ENCODE measurements around the gene MECR.

The MECR gene

DNA sequence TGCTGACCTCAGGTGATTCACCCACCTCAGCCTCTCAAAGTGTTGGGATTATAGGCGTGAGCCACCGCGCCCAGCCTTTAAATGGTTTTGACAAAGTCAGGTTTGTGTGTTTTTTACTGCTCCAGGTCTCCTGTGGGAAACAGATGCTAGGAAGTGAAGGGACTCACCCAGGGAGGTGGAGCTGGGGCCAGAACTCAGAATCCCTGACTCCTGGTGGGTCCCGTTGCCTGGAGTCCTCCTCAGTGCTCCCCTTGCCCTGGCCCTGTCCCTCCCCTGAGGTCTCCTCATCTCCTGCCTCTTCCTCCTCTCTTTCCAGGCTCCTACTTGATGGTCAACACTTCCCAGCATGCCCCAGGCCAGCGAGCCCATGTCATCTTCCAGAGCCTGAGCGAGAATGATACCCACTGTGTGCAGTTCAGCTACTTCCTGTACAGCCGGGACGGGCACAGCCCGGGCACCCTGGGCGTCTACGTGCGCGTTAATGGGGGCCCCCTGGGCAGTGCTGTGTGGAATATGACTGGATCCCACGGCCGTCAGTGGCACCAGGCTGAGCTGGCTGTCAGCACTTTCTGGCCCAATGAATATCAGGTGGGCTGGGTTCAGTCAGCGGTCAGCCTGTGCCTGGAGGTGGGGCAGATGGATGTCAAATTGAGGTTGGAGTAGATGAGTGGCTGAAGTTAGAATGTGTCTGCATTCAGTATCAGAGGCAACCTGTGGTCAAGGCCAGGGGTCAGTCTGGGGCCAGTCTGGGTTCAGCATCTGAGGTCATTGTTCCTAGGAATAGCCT, 27.6 kb upstream of the MECR start:
- H3K9me3 ChIP-seq (ENCODE audit: insufficient read depth, low read length), result no peaks in the 10 kb centered on the region
- H3K4me1 ChIP-seq (ENCODE audit: low read length), result no peaks in the 10 kb centered on the region
- no peak overlapping the region for H3K9ac ChIP-seq (ENCODE audit: low read length)
- H3K4me3 ChIP-seq (ENCODE audit: low read length), result no peak overlapping the region
- no peak overlapping the region for H3K27ac ChIP-seq (ENCODE audit: low read length)
- no peak overlapping the region for H2AFZ ChIP-seq (ENCODE audit: low read depth, low read length)
- no peaks in the 10 kb centered on the region for H3K36me3 ChIP-seq (replicated peaks; ENCODE audit: low read depth, low read length)
- no peaks in the 10 kb centered on the region for H4K20me1 ChIP-seq (ENCODE audit: insufficient read depth, low read length)
- 0 out of 2 replicates have a peak, but pooled peaks cover 6% of the 10 kb centered on the region for H3K27me3 ChIP-seq (ENCODE audit: low read depth, low read length)
- H3K79me2 ChIP-seq (ENCODE audit: low read length), result no peaks in the 10 kb centered on the region
- no peak overlapping the region for H3K4me2 ChIP-seq (ENCODE audit: low read length)
- TF ChIP-seq EZH2phosphoT487 (IDR thresholded peaks at IDR 0.05; ENCODE audit: low read depth) (no peak), CTCF (IDR thresholded peaks at IDR 0.05; ENCODE audit: low read depth, low read length) (no peak)

- no peak overlapping the region for H3K9ac ChIP-seq (ENCODE audit: low read length)
- TF ChIP-seq CTCF (IDR thresholded peaks at IDR 0.05; ENCODE audit: low read depth, low read length) (no peak), EZH2phosphoT487 (IDR thresholded peaks at IDR 0.05; ENCODE audit: low read depth) (no peak)
- H3K4me1 ChIP-seq (ENCODE audit: low read length), result no peaks in the 10 kb centered on the region
- no peaks in the 10 kb centered on the region for H3K36me3 ChIP-seq (replicated peaks; ENCODE audit: low read depth, low read length)
- no peak overlapping the region for H3K27ac ChIP-seq (ENCODE audit: low read length)
- H3K9me3 ChIP-seq (ENCODE audit: insufficient read depth, low read length), result no peaks in the 10 kb centered on the region
- H2AFZ ChIP-seq (ENCODE audit: low read depth, low read length), result no peak overlapping the region
- no peak overlapping the region for H3K4me2 ChIP-seq (ENCODE audit: low read length)
- H3K79me2 ChIP-seq (ENCODE audit: low read length), result no peaks in the 10 kb centered on the region
- no peak overlapping the region for H3K4me3 ChIP-seq (ENCODE audit: low read length)
- H3K27me3 ChIP-seq (ENCODE audit: low read depth, low read length), result 0 out of 2 replicates have a peak, but pooled peaks cover 6% of the 10 kb centered on the region
- no peaks in the 10 kb centered on the region for H4K20me1 ChIP-seq (ENCODE audit: insufficient read depth, low read length)
Observed at GRCh38 chr1:29256979-29257804, 26.5 kb upstream of the MECR start.

- Histone ChIP-seq H3K79me2 (ENCODE audit: low read length) (no peaks in the 10 kb centered on the region), H3K27me3 (ENCODE audit: low read depth, low read length) (0 out of 2 replicates have a peak, but pooled peaks cover 6% of the 10 kb centered on the region), H3K9me3 (ENCODE audit: insufficient read depth, low read length) (no peaks in the 10 kb centered on the region), H3K4me3 (ENCODE audit: low read length) (no peak overlapping the region), H3K4me2 (ENCODE audit: low read length) (no peak overlapping the region), H3K27ac (ENCODE audit: low read length) (no peak overlapping the region), H3K36me3 (replicated peaks; ENCODE audit: low read depth, low read length) (no peaks in the 10 kb centered on the region), H3K9ac (ENCODE audit: low read length) (no peak overlapping the region), H3K4me1 (ENCODE audit: low read length) (no peaks in the 10 kb centered on the region), H2AFZ (ENCODE audit: low read depth, low read length) (no peak overlapping the region), H4K20me1 (ENCODE audit: insufficient read depth, low read length) (no peaks in the 10 kb centered on the region)
- TF ChIP-seq EZH2phosphoT487 (IDR thresholded peaks at IDR 0.05; ENCODE audit: low read depth) (no peak), CTCF (IDR thresholded peaks at IDR 0.05; ENCODE audit: low read depth, low read length) (no peak)
Observed at GRCh38 chr1:29256394-29256793, 25.7 kb upstream of the MECR start.

- TF ChIP-seq EZH2phosphoT487 (IDR thresholded peaks at IDR 0.05; ENCODE audit: low read depth) (no peak), CTCF (IDR thresholded peaks at IDR 0.05; ENCODE audit: low read depth, low read length) (no peak)
- H3K4me2 ChIP-seq (ENCODE audit: low read length), result no peak overlapping the region
- no peaks in the 10 kb centered on the region for H3K4me1 ChIP-seq (ENCODE audit: low read length)
- H4K20me1 ChIP-seq (ENCODE audit: insufficient read depth, low read length), result no peaks in the 10 kb centered on the region
- no peak overlapping the region for H3K4me3 ChIP-seq (ENCODE audit: low read length)
- no peaks in the 10 kb centered on the region for H3K9me3 ChIP-seq (ENCODE audit: insufficient read depth, low read length)
- no peak overlapping the region for H3K9ac ChIP-seq (ENCODE audit: low read length)
- no peak overlapping the region for H2AFZ ChIP-seq (ENCODE audit: low read depth, low read length)
- no peaks in the 10 kb centered on the region for H3K36me3 ChIP-seq (replicated peaks; ENCODE audit: low read depth, low read length)
- no peak overlapping the region for H3K27ac ChIP-seq (ENCODE audit: low read length)
- no peaks in the 10 kb centered on the region for H3K79me2 ChIP-seq (ENCODE audit: low read length)
- H3K27me3 ChIP-seq (ENCODE audit: low read depth, low read length), result 0 out of 2 replicates have a peak, but pooled peaks cover 6% of the 10 kb centered on the region
Observed at GRCh38 chr1:29255134-29255666, 24.5 kb upstream of the MECR start.

Measured in OCI-LY3 (cell line).